Heart left ventricle (tissue), 13 donors: ENCODE measurements around the gene EPB41.

Experiments
- CTCF ChIP-seq, 12 donors: fragments of 200-600 bp; sonication (generic) in 4 of 12; IDR thresholded peaks; one replicate each; pipeline versions ENCODE4 v1.5.0 to v1.8.0; 2018 to 2022; ENCODE audit warnings: antibody characterized with exemption in 12 of 12, mild to moderate bottlenecking in 5 of 12
- POLR2A ChIP-seq, 2 donors: fragments of 450-650 bp; IDR thresholded peaks; one replicate each; pipeline ENCODE4 v1.6.1; 2017; ENCODE audit warnings: antibody characterized with exemption in 2 of 2, mild to moderate bottlenecking in 2 of 2, moderate library complexity in 2 of 2
- donor health status: ischemic (EF 13 %, LVEDD 7.1; RV severe dilation, severe dysfunction).
- donor health status: DM: no; HTN: yes; CAD: no.
- donor health status: DM: no; HTN: no; CAD: no.
- donor health status: ischemic (EF 25% LVEDD 6.9; RV normal size, moderate dysfunction).
- donor health status: ischemic (EF 25% LVEDD 5.7; RV mildly dilated, moderate dysfunction).
- donor health status: ischemic (EF 35%, LVEDD 5.7; RV mildly dilated, moderate dysfunction).
- donor health status: nonischemic (EF 11% LVEDD 7.7; RV severe dilation, severe dysfunction).
- donor health status: DM: yes; HTN: yes; CAD: no.
- donor health status: PGD.
- donor health status: ischemic (EF 29% LVEDD 5.4; RV normal size, mild dysfunction).
- donor health status: nonischemic (EF 23%, LVEDD 6.1; RV moderate dilation, normal function).

- no peak for TF ChIP-seq POLR2A (IDR thresholded peaks at IDR 0.05)
- TF ChIP-seq CTCF (IDR thresholded peaks at IDR 0.05), result no peak
Measured at GRCh38 chr1:28885977-28886730, 28.2 kb upstream of the EPB41 start.
